ENCODE data around the gene MSL3B.

DNA sequence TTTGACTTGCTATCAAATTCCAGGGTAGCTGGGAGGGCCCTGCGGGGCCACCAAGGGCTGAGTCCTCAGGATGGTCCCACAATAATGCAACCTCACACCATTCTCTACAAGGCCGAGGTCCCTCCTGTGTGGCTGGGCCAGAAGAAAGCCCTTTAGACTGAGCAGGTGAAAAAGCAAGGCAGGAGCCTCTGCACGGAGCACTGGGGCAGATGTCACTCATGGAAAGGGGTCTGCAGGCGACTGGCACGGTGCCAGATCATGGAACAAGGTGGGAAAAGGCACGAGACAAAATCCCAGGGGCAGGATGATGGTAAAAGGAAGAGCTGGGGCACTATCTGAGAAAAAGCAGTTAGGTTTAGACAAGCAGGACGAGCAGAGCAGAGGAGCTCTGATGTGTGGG is 29.9 kb downstream of the MSL3B start:
- TF ChIP-seq, protein P1, sequence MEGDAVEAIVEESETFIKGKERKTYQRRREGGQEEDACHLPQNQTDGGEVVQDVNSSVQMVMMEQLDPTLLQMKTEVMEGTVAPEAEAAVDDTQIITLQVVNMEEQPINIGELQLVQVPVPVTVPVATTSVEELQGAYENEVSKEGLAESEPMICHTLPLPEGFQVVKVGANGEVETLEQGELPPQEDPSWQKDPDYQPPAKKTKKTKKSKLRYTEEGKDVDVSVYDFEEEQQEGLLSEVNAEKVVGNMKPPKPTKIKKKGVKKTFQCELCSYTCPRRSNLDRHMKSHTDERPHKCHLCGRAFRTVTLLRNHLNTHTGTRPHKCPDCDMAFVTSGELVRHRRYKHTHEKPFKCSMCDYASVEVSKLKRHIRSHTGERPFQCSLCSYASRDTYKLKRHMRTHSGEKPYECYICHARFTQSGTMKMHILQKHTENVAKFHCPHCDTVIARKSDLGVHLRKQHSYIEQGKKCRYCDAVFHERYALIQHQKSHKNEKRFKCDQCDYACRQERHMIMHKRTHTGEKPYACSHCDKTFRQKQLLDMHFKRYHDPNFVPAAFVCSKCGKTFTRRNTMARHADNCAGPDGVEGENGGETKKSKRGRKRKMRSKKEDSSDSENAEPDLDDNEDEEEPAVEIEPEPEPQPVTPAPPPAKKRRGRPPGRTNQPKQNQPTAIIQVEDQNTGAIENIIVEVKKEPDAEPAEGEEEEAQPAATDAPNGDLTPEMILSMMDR (IDR thresholded peaks at IDR 0.05), result no peak
- no peak for TF ChIP-seq POLR2A (IDR thresholded peaks at IDR 0.05)

Data from adrenal gland (tissue), 5 donors.